Stomach (tissue), 9 donors: ENCODE measurements around the gene PDE9A. TPM values are rescaled to one million over a fixed set of nuclear protein-coding genes. Genes with fewer than 3 reads are reported as not detected.

Experiments
- DNase-seq, 2 donors: peaks; one replicate each; pipeline versions ENCODE4 v3.0.0 to v3.0.0-alpha.2; 2013 to 2019
- H3K27ac ChIP-seq, 5 donors: fragments of 200-600 bp in 4 of 5; sonication (generic) in 4 of 5; one replicate each; pipeline ENCODE4 v1.5.1; 2013 to 2019; ENCODE audit warnings: mild to moderate bottlenecking in 1 of 5, moderate library complexity in 1 of 5
- H3K27me3 ChIP-seq, 3 donors: fragments of 200-600 bp; sonication (generic); one replicate each; pipeline ENCODE4 v1.5.1; 2017 to 2019; ENCODE audit warnings: mixed run types in 1 of 3
- H3K36me3 ChIP-seq, 4 donors: fragments of 200-600 bp; sonication (generic); 1 replicate in 3 of 4; 2 replicates in 1 of 4; pipeline ENCODE4 v1.5.1; 2016 to 2019
- H3K4me1 ChIP-seq, 4 donors: fragments of 200-600 bp; sonication (generic); one replicate each; pipeline ENCODE4 v1.5.1; 2016 to 2019
- H3K4me3 ChIP-seq, 4 donors: fragments of 200-600 bp; sonication (generic) in 3 of 4; one replicate each; pipeline ENCODE4 v1.5.1; 2016 to 2019; ENCODE audit warnings: mild to moderate bottlenecking in 1 of 4
- H3K9me3 ChIP-seq, 4 donors: fragments of 200-600 bp; sonication (generic); one replicate each; pipeline ENCODE4 v1.5.1; 2016 to 2019
- EP300 ChIP-seq: sonication (generic); formaldehyde crosslinking; IDR thresholded peaks from one replicate; pipeline ENCODE4 v1.6.1; 2017; ENCODE audit warnings: antibody characterized with exemption
- POLR2A ChIP-seq, 4 donors: fragments of 450-650 bp; IDR thresholded peaks; one replicate each; pipeline ENCODE4 v1.6.1; 2016; ENCODE audit warnings: antibody characterized with exemption in 4 of 4, control low read depth in 2 of 4, mild to moderate bottlenecking in 1 of 4, moderate library complexity in 1 of 4
- POLR2AphosphoS5 ChIP-seq, 3 donors: sonication (generic); formaldehyde crosslinking; IDR thresholded peaks; one replicate each; pipeline ENCODE4 v1.6.1; 2016; ENCODE audit warnings: antibody characterized with exemption in 3 of 3
- WGBS, 5 donors: extraction: QIAGEN DNeasy Blood & Tissue Kit in 3 of 5; methylation state at CpG; one replicate each; pipeline versions ENCODE4 v1.1.5 to v1.1.7; 2013 to 2018; 5-methylcytosine and 5-hydroxymethylcytosine counted together
- intact Hi-C: fragments of 100-400 bp; cut with DNase I; formaldehyde crosslinking; loops from one replicate; pipeline ENCODE4 v1.15.1; 2023; ENCODE audit warnings: low total_unique reads
- polyA plus RNA-seq, 3 donors: library from polyadenylated mRNA; stranded (reverse); fragments of 200-250 nt; gene quantifications; one replicate each; pipeline ENCODE4 v1.2.3, GENCODE V29; 2013
- total RNA-seq, 5 donors: library from RNA; depleted of rRNA; stranded (reverse); fragments of >200 nt; gene quantifications; one replicate each; pipeline versions ENCODE4 v1.1.0 to v1.2.3, GENCODE V29; 2014 to 2016
- TF ChIP-seq, protein P1 (sequence below), 7 experiments: fragments of 450-650 bp in 4 of 7; fragments of 200-600 bp in 3 of 7; sonication (generic) in 3 of 7; IDR thresholded peaks; one replicate each; pipeline ENCODE4 v1.5.1; 2016 to 2019; ENCODE audit warnings: antibody characterized with exemption in 7 of 7, control low read depth in 2 of 7, mild to moderate bottlenecking in 1 of 7
- donor health status: healthy with polysubstance abuse.
- donor health status: Bipolar disorder and iron deficiency.
- donor health status: healthy.

The PDE9A gene
- total and polyA plus RNA-seq, 8 donors: 6.4 to 77.1 (median 11.9) TPM

DNA sequence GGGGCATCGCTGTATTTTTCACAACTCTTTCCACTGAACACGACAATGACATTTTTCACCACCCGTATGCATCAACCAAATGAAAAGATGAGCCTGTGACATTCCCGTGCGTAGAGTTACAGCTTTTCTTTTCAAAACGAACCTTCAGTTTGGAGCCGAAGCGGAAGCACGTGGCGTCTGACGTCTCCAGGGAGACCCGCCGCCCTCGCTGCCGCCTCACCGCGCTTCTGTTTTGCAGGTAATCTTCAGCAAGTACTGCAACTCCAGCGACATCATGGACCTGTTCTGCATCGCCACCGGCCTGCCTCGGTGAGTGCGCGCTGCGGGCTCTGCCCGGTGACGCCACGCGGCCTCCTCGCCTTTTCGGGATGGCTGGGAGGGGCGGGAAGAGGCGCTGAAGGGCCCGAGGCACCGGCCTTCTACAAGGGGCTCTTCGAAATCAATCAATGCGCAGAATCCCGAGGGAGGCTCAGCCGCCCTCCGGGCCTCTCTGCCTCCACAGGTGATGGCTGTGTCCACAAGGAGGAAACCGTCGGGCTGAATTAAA, 32.6 kb downstream of the PDE9A start:
- intact Hi-C loops: no loop called here
- no peak overlapping the region for H3K4me3 ChIP-seq
- 96 to 98% (median 97%) methylated on average over 41 of the region's 41 CpGs for WGBS, 5 donors
- H3K4me1 ChIP-seq: peaks cover 0 to 5% (median 0%) of the 10 kb centered on the region in 4 donors
- no peak for DNase-seq
- TF ChIP-seq, protein P1, sequence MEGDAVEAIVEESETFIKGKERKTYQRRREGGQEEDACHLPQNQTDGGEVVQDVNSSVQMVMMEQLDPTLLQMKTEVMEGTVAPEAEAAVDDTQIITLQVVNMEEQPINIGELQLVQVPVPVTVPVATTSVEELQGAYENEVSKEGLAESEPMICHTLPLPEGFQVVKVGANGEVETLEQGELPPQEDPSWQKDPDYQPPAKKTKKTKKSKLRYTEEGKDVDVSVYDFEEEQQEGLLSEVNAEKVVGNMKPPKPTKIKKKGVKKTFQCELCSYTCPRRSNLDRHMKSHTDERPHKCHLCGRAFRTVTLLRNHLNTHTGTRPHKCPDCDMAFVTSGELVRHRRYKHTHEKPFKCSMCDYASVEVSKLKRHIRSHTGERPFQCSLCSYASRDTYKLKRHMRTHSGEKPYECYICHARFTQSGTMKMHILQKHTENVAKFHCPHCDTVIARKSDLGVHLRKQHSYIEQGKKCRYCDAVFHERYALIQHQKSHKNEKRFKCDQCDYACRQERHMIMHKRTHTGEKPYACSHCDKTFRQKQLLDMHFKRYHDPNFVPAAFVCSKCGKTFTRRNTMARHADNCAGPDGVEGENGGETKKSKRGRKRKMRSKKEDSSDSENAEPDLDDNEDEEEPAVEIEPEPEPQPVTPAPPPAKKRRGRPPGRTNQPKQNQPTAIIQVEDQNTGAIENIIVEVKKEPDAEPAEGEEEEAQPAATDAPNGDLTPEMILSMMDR (IDR thresholded peaks at IDR 0.05): no peak
- TF ChIP-seq POLR2A (IDR thresholded peaks at IDR 0.05) (no peak), EP300 (no peak), POLR2AphosphoS5 (IDR thresholded peaks at IDR 0.05) (no peak)
- peaks cover 0 to 47% (median 8%) of the 10 kb centered on the region in 4 donors for H3K36me3 ChIP-seq
- H3K27ac ChIP-seq: no peak overlapping the region
- peaks cover 0 to 6% (median 0%) of the 10 kb centered on the region in 3 donors for H3K27me3 ChIP-seq
- H3K9me3 ChIP-seq: no peaks in the 10 kb centered on the region

DNA sequence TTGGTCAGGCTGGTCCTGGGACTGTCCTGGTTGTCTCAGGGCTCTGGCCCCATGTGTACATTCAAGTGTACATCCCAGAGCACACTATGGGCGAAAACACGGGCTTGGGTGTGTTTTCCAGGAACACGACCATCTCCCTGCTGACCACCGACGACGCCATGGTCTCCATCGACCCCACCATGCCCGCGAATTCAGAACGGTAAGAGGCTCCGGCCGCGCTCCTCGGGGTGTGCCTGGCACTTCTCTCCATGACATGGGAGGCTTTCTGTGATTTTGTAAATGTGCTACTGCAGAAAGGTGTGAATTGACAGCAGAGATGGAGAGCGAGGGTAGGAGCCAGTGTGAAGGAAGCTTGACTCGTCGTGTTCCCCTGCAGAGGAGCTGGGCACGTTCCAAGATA, 34.4 kb downstream of the PDE9A start:
- 93 to 96% (median 95%) methylated on average over 18 of the region's 18 CpGs for WGBS, 5 donors
- H3K27me3 ChIP-seq: peaks cover 0 to 6% (median 0%) of the 10 kb centered on the region in 3 donors
- H3K36me3 ChIP-seq: peaks cover 0 to 64% (median 8%) of the 10 kb centered on the region in 4 donors
- no peaks in the 10 kb centered on the region for H3K9me3 ChIP-seq
- intact Hi-C loops: no loop called here
- peaks cover 0 to 5% (median 0%) of the 10 kb centered on the region in 4 donors for H3K4me1 ChIP-seq
- H3K4me3 ChIP-seq: no peak overlapping the region
- TF ChIP-seq, protein P1 (IDR thresholded peaks at IDR 0.05): no peak
- no peak for TF ChIP-seq EP300
- no peak for TF ChIP-seq POLR2AphosphoS5 (IDR thresholded peaks at IDR 0.05)
- TF ChIP-seq POLR2A (IDR thresholded peaks at IDR 0.05): no peak
- DNase-seq: no peak
- H3K27ac ChIP-seq: no peak overlapping the region

DNA sequence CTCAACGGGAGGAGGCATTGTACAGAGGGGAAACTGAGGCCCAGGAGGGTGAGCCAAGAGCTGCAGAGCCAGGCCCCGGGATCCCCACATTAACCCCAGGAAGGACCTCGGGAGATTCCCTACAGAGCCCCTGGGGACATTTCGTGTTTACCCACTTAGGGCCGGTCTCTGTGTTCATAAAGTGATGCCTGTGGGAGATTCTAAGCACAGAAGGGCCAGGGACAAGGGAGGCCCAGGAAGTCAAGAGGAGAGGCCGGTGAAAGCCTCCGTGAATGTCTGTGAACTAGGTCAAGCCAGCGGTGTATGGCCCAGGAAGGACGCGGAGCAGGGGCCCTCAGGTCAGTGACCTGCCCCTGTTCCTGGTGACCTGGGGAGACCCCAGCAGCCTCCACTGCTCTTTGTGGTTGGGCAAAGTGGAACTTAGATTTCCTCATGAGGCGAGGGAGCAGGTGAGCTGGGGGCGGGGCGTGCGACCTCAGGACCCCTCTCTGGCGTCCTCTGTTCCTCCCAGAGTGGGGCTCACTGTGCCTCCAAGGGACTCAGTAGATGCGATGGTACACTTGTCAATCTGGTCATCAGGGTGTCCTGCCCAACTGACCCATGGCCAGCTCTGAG, 34.9 kb downstream of the PDE9A start:
- 89 to 94% (median 92%) methylated on average over 15 to 16 of the region's 16 CpGs for WGBS, 5 donors
- H3K9me3 ChIP-seq: no peaks in the 10 kb centered on the region
- no peak overlapping the region for H3K4me3 ChIP-seq
- TF ChIP-seq, protein P1 (IDR thresholded peaks at IDR 0.05): no peak
- peaks cover 0 to 66% (median 8%) of the 10 kb centered on the region in 4 donors for H3K36me3 ChIP-seq
- intact Hi-C loops: no loop called here
- no peak overlapping the region for H3K27ac ChIP-seq
- peaks cover 0 to 5% (median 0%) of the 10 kb centered on the region in 4 donors for H3K4me1 ChIP-seq
- peaks cover 0 to 6% (median 0%) of the 10 kb centered on the region in 3 donors for H3K27me3 ChIP-seq
- DNase-seq: no peak

DNA sequence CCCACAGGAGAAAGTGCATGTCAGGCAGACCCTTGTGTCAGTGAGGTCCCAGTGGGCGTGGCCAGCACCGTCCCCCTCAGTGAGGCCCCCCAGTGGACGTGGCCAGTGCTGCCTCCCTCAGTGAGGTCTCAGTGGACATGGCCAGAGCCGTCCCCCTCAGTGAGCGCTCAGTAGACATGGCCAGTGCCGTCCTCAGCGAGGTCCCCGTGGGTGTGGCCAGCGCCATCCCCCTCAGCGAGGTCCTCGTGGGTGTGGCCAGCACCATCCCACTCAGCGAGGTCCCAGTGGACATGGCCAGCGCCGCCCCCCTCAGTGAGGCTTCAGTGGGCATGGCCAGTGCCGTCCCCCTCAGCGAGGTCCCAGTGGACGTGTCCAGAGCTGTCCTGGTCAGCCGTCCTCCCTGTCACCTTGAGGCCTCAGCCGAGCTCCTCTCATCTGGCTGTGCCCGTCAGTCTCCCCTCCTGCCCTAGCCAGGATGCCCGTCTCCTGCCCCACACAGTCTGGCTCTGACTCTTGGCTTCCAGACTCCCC, 35.5 kb downstream of the PDE9A start:
- Histone ChIP-seq H3K4me3 (no peak overlapping the region), H3K4me1 (peaks cover 0 to 5% (median 0%) of the 10 kb centered on the region in 4 donors), H3K27me3 (peaks cover 0 to 6% (median 0%) of the 10 kb centered on the region in 3 donors), H3K36me3 (peaks cover 0 to 66% (median 8%) of the 10 kb centered on the region in 4 donors), H3K27ac (no peak overlapping the region), H3K9me3 (no peaks in the 10 kb centered on the region)
- WGBS, 5 donors: 86 to 96% (median 93%) methylated on average over 15 to 21 of the region's 21 CpGs
- TF ChIP-seq POLR2AphosphoS5 (IDR thresholded peaks at IDR 0.05): no peak
- TF ChIP-seq, protein P1 (IDR thresholded peaks at IDR 0.05): no peak
- no peak for TF ChIP-seq EP300
- no peak for TF ChIP-seq POLR2A (IDR thresholded peaks at IDR 0.05)
- intact Hi-C loops: no loop called here
- no peak for DNase-seq
